Activated T-cell treated with anti-CD3 and anti-CD28 coated beads for 4 hours (primary cell): ENCODE measurements around the gene ENTPD5.
"Not testable (repeated sequence)": the region's sequence is repeated elsewhere in the genome, so short reads cannot be mapped to it uniquely, and the experiment has no call there.

Experiments
- DNase-seq: peaks from one replicate; pipeline ENCODE4 v3.0.0-alpha.2; 2020

Gene ENTPD5

DNA sequence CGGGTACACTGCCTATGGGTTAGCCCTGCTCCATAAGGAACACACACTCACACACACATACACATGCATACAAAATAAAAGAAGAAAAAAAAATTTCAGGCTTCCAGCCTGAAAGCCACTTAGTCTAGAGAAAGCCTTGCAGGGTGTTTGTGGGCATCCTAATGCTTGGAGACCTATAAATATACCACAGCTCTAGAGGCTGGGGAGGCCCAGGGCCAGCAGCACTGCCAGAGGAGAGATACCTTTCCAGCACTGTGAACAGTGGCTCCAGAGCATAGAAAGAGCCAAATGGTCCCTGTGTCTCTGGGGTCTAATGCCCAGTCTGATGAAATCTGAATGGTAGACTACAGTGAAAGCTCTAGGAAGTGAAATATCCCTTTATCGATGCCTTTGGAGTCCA, 82.1 kb downstream of the ENTPD5 start:
- no peak for DNase-seq

DNA sequence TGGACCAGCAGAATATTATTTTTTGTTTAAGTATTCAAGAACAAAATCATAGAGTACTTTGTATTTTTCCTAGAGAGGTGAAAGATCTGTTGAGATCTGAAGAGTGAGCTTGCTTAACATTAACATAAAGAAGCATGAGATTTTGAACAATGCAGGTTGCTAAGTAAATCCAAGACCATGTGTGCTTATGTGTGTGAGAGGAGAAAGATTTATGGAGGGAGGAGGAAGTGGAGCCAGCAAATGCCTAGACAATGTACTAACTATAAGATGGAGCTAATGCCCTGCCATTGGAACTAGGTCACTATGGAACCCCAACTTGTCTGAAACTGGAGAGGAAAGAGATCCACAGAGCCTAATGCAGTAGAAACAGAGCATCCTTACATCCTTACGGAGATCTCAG, 82.5 kb downstream of the ENTPD5 start:
- DNase-seq = no peak

DNA sequence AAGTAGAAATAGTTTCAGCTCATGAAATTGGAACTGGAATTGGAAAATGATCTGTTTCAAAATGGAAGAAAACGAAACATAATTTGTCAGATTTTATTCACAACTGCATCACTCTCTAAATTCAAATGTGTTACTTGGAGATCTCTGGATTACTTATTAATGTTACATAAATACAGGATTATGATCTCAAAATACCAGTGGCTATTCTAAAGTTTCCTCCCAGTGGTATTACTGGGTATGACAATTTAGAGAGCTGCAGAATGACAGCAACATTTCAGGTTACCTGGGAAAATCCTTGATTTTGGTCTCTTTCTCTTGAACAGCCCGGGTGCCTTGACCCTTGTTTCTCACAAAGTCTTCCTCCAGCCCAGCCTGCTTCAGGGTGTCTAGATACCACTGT, 83.4 kb downstream of the ENTPD5 start:
- no peak for DNase-seq

DNA sequence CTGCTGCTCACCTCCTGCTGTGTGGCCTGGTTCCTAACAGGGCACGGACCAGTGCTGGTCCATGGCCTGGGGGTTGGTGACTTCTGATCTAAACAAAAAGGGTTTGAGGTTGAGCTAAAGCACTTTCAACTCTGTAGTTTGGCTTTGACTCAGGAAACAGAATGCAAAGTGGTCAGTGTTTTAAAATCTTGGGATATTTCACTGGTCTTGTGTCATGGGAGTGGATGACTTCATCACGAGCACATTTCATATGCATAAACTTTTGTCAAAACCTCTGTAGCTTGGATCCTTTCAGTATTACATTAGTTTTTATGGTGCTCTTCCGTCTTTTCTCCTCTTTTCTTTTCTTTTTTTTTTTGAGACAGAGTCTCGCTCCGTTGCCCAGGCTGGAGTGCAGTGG, 94.8 kb downstream of the ENTPD5 start:
- DNase-seq = no peak

DNA sequence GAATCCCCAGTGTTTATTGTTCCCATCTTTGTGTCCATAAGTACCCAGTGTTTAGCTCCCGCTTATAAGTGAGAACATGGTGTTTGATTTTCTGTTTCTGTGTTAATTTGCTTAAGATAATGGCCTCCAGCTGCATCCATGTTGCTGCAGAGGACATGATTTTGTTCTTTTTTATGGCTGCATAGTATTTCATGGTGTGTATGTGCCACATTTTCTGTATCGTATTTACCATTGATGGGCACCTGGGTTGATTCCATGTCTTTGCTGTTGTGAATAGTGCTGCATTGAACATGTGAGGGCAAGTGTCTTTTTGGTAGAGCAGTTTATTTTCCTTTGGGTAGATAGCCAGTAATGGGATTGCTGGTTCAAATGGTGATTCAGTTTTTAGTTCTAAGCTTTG, 99.6 kb downstream of the ENTPD5 start:
- not testable (repeated sequence) for DNase-seq

DNA sequence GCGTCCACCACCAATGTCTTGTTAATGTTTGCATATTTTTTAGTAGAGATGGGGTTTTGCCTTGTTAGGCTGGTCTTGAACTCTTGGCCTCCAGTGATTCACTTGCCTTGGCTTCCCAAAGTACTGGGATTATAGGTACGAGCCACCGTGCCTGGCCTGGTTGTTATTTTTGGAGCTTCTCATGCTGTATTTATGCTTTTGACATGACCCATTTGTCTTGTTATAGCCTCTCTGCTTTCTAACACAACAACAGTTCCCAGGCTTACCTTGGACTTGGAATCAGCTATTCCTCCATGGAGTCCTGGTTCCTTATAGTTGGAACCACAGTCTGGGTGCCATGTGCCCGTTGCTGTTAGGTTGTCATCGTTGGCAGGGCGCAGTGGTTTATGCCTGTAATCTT, 102.8 kb downstream of the ENTPD5 start:
- DNase-seq = no peak

DNA sequence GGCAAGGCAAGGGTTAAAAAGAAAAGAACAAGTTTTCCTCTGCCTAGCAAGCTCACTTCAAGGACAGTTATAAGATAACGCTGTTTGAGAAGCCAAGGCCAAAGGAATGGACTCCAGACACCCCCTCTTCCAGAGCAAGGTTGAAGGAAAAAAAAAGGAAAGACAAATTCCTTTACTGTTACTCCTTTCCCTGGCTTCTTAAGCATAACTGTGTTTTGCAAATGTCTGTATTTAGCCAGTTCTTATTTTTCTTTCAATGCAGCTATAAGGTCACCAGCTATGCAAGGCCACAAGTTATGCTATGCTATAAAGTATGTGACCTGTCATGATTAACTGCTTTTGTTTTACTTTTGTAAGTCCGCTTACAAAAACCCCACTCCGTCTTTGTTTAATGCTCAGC, 105.8 kb downstream of the ENTPD5 start:
- DNase-seq = no peak

DNA sequence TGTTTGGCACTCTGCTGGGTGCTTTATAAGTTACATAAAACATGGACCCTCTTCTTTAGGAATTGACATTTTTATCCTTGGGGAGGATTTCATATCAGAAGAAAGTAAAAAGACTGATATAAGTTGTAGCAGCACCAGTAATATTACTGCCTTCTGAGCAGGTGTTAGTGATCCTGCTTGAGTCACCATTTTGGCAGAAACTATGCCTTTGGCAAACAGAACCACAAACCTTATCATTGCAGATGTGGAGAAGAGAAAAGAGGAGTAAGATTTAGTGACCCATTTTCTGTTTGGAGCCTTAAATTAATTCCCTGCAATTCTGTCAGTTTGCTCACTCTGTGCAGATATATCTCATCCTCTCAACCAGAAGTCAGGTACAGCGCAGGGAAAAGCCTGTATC, 109.4 kb downstream of the ENTPD5 start:
- DNase-seq = no peak
